ENCODE data around the gene SERPINB4.

The SERPINB4 gene

GRCh38 chr18:63626431-63626830 is 17.6 kb downstream of the SERPINB4 start:
- no peak for DNase-seq

DNA sequence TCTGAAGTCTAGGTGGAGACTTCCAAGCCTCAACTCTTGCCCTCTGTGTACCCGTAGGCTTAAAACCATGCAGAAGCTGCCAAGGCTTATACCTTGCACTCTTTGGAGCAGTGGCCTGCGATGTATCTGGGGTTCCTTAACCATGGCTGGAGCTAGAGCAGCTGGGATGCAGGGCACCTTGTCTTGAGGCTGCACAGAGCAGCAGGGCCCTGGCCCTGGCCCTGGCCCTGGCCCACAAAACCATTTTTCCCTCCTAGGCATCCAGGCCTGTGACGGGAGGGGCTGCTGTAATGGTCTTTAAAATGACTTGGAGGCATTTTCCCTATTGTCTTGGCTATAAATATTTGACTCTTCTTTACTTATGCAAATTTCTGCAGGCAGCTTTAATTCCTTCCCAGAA is 19.2 kb downstream of the SERPINB4 start:
- no peak for DNase-seq

DNA sequence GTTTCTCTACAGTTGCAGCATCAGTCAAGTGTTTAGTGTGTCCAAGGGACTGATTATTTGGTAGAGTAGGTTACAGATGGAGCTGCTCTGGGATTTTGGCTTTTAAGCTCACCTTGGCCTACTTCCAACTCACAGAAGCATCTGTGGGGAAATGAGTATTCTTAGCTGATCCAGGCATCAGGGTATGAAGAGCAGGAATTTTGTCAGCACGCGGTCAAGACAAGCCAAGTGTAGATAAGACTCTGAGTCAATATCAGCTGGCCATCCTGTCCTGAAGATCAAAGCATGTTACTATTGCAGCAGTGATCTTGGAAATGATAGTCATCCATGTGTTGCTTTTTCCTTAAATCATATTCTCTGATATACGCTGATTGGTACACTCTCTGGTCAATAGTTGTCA is 24.4 kb downstream of the SERPINB4 start:
- DNase-seq: no peak

DNA sequence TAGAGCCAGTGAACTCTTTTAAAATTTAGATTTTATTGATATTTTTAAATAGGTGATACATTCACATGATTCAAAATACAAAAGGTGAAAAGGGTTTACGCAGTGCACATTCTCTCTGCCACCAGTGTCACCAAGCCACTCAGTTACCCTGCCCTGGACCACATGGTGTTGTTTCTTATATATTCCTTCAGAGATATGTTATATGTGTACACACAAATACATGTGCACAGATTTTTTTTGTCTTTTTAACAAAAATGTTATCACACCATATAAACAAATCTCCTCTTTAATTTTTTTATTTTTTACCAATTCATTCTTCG is 26.2 kb downstream of the SERPINB4 start:
- no peak for DNase-seq

GRCh38 chr18:63617049-63617914 is 26.8 kb downstream of the SERPINB4 start:
- no peak for DNase-seq

DNA sequence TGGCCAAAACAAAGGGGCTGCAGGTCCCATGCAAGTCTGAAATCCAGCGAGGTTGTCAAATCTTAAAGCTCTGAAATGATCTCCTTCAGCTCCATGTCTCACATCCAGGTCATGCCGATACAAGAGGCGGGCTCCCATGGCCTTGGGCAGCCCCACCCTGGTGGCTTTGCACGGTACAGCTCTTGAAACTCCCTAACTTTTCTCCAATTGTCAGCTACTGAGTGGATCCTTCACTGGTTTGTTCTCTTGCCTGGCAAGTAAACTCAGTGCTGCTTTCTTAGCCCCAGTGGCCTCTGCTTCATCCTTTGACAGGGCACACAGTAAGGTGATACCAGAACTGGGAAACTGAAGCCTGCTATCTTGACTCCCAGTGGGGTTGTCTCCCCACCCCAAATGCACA is 30.6 kb downstream of the SERPINB4 start:
- no peak for DNase-seq

- no peak for DNase-seq
Observed at GRCh38 chr18:63606526-63606925, 37.5 kb downstream of the SERPINB4 start.

GRCh38 chr18:63604791-63605567 is 39.1 kb downstream of the SERPINB4 start:
- DNase-seq: no peak

GRCh38 chr18:63603772-63604171 is 40.3 kb downstream of the SERPINB4 start:
- peak; percentile 78 for DNase-seq

- DNase-seq: no peak
Observed at GRCh38 chr18:63603355-63603754, 40.7 kb downstream of the SERPINB4 start.

DNA sequence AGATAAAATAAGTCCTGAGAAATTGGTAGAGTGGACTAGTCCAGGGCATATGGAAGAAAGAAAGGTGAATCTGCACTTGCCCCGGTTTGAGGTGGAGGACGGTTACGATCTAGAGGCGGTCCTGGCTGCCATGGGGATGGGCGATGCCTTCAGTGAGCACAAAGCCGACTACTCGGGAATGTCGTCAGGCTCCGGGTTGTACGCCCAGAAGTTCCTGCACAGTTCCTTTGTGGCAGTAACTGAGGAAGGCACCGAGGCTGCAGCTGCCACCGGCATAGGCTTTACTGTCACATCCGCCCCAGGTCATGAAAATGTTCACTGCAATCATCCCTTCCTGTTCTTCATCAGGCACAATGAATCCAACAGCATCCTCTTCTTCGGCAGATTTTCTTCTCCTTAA is 47.1 kb downstream of the SERPINB4 start:
- no peak for DNase-seq

DNA sequence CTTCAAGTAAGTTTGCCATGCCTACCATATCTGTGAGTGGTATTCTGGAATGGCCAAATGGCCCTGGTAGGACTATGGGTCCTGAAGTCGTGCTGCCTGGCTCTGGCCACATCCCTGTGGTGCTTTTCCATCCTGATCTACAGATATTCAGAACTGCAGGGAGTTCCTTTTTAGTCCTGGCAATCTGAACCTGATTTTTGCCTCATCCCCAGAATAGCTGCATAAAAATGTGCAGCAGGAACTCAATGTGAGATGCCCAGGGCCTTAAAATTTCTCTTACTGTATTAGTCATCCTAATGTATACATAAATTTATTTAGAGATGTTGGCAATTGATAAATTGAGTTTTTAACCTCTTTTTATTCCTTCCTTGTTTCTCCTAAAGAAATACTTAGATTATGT is 51.6 kb downstream of the SERPINB4 start:
- DNase-seq: no peak

- no peak for DNase-seq
Observed at GRCh38 chr18:63591725-63592124, 52.3 kb downstream of the SERPINB4 start.

DNA sequence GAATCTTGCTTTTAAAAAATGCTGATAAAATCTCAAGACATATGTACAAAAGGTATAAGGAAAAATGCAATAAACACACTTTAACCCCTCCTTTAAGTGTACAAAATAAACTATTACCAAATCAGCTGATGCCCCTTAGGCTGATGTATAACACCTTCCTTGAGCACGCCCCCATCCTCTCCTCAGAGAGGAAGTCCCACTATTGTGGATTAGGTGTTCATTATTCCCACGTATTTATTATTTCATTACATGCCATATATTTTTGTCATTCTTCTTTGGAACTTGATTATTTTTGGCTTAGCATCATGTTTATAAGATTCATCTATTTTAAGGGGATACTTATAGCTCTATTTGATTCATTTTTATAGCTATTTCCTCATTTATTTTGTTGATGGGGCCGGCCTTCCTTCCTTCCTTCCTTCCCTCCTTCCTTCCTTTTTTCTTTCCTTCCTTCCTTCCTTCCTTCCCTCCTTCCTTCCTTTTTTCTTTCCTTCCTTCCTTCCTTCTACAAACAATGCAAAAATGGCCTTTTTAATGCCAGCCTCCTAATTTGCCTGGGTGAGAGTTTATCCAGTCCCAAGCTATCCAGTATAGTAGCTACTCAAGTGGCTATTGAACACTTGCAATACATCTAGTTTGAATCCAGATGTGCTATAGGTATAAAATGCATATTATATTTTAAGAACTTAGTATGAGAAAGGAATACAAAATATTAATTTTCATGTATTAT is 52.9 kb downstream of the SERPINB4 start:
- DNase-seq: no peak

DNA sequence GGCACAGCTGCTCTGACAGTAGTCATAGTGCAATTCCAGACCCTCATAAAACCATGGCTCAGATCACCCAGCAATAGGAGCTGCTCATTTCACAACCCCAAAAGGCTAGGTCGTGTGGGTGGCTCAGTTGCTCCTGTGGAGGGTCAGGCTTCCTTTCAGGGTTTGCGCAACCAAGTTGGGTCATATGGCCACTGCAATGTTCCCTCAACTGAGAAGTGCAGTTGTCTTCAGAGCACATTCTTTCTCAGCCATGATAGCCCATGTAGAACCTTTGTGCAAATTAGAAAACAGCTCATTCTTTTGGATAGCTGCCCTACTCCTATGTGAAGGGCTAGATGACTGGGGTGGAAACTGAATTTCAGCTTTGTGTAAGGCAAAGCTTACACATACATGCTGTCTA is 53.7 kb downstream of the SERPINB4 start:
- DNase-seq: peak; percentile 90

DNA sequence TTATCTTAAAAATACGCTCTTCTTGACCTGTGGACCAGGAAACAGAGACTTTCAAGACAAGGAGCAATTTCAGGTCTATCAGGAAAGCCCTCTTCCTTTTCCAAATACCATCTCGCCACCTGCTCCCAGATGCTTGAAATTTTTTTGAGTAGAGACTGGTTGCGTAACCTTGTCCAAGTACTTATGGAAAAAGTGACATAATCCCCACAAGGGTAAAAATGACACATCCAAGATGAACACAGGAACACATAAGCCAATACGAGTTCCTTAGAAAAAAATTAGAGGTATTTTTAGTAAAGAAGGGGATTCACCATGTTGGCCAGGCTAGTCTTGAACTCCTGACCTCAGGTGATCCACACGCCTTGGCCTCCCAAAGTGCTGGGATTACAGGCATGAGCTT is 55.1 kb downstream of the SERPINB4 start:
- peak; percentile 36 for DNase-seq
